Measurements from ENCODE around the gene NLK.

GRCh38 chr17:28170771-28171170 is 128.3 kb downstream of the NLK start:
- TF ChIP-seq CTCF (IDR thresholded peaks at IDR 0.05) (no peak), POLR2A (IDR thresholded peaks at IDR 0.05) (no peak), POLR2AphosphoS5 (IDR thresholded peaks at IDR 0.05) (no peak)
